GM23248 (cell line): ENCODE data around the gene ADGRL3. TPM values are rescaled to one million over a fixed set of nuclear protein-coding genes. Genes with fewer than 3 reads are reported as not detected.

Source experiments
- DNase-seq: peaks from one replicate; pipeline ENCODE4 v3.0.0-alpha.2; 2015
- H2AFZ ChIP-seq: fragments of 200-600 bp; sonication (generic); 2 replicates; pipeline ENCODE4 v1.6.1; 2016; ENCODE audit warnings: antibody characterized with exemption
- H3F3A ChIP-seq: fragments of 200-600 bp; sonication (generic); 2 replicates; pipeline ENCODE4 v1.6.1; 2016; ENCODE audit warnings: mild to moderate bottlenecking, antibody characterized with exemption, mixed run types; ENCODE audit not compliant: insufficient read depth
- H3K27ac ChIP-seq: fragments of 200-600 bp; sonication (generic); 2 replicates; pipeline ENCODE4 v1.5.1; 2016; ENCODE audit warnings: mild to moderate bottlenecking
- H3K27me3 ChIP-seq: fragments of 200-600 bp; sonication (generic); replicated peaks from 2 replicates; pipeline ENCODE4 v1.6.1; 2016; ENCODE audit warnings: mild to moderate bottlenecking; ENCODE audit not compliant: insufficient read depth
- H3K36me3 ChIP-seq: fragments of 200-600 bp; sonication (generic); 2 replicates; pipeline ENCODE4 v1.6.1; 2016; ENCODE audit warnings: low read depth, mild to moderate bottlenecking
- H3K4me1 ChIP-seq: fragments of 200-600 bp; sonication (generic); 2 replicates; pipeline ENCODE4 v1.6.1; 2016; ENCODE audit warnings: mild to moderate bottlenecking; ENCODE audit not compliant: insufficient read depth
- H3K4me2 ChIP-seq: fragments of 200-600 bp; sonication (generic); one replicate; pipeline ENCODE4 v1.6.1; 2016; ENCODE audit warnings: mild to moderate bottlenecking; ENCODE audit not compliant: unreplicated experiment
- H3K4me3 ChIP-seq: fragments of 200-600 bp; sonication (generic); 2 replicates; pipeline ENCODE4 v1.5.1; 2016; ENCODE audit warnings: mild to moderate bottlenecking
- H3K79me2 ChIP-seq: fragments of 200-600 bp; sonication (generic); 2 replicates; pipeline ENCODE4 v1.6.1; 2016; ENCODE audit warnings: mild to moderate bottlenecking; ENCODE audit not compliant: insufficient read depth
- H3K9ac ChIP-seq: fragments of 200-600 bp; sonication (generic); 2 replicates; pipeline ENCODE4 v1.6.1; 2016; ENCODE audit warnings: mild to moderate bottlenecking
- H3K9me2 ChIP-seq: fragments of 200-600 bp; sonication (generic); 2 replicates; pipeline ENCODE4 v1.6.1; 2016; ENCODE audit warnings: mixed run types, mild to moderate bottlenecking, moderate library complexity; ENCODE audit not compliant: insufficient read depth
- H3K9me3 ChIP-seq: fragments of 200-600 bp; sonication (generic); one replicate; pipeline ENCODE4 v1.6.1; 2017; ENCODE audit warnings: low read depth
- H4K20me1 ChIP-seq: fragments of 200-600 bp; sonication (generic); 2 replicates; pipeline ENCODE4 v1.6.0; 2016; ENCODE audit not compliant: insufficient read depth
- EZH2 ChIP-seq: fragments of 200-600 bp; sonication (generic); IDR thresholded peaks from 2 replicates; pipeline ENCODE4 v1.6.1; 2018; ENCODE audit warnings: antibody characterized with exemption, mild to moderate bottlenecking; ENCODE audit not compliant: insufficient read depth, poor library complexity, severe bottlenecking
- EZH2phosphoT487 ChIP-seq: fragments of 200-600 bp; sonication (generic); IDR thresholded peaks from 2 replicates; pipeline ENCODE4 v1.6.1; 2018; ENCODE audit warnings: antibody characterized with exemption, moderate library complexity, mild to moderate bottlenecking, low read depth; ENCODE audit not compliant: insufficient read depth
- WGBS, 2 experiments: methylation state at CpG; one replicate each; pipeline ENCODE4 v1.1.6; 2015 to 2017; ENCODE audit warnings: low lambda C conversion rate in 2 of 2, low coverage in 1 of 2; ENCODE audit errors: missing lambda C conversion rate in 2 of 2; 5-methylcytosine and 5-hydroxymethylcytosine counted together
- in situ Hi-C: fragments of 300-500 bp; cut with MboI; formaldehyde crosslinking; loops from 2 replicates; pipeline ENCODE4 v1.15.0; 2020
- polyA plus RNA-seq: library from polyadenylated mRNA; unstranded; fragments of >200 nt; fragmentation: Nextera tagmentation; extraction: Ambion mirVana; gene quantifications from 2 replicates; pipeline ENCODE4 v1.2.1, GENCODE V29; 2016
- total RNA-seq: library from RNA; depleted of rRNA; stranded (reverse); fragments of >200 nt; shearing (Covaris generic); gene quantifications from 2 replicates; pipeline ENCODE4 v1.2.3, GENCODE V29; 2014

ADGRL3 gene
- total and polyA plus RNA-seq, 2 experiments from 2014 or later, result not detected

GRCh38 chr4:61579786-61580185 lies 379.7 kb downstream of the ADGRL3 start:
- Histone ChIP-seq H3K27ac (no peak overlapping the region), H3K9me3 (no peaks in the 10 kb centered on the region), H2AFZ (no peak overlapping the region), H3K4me3 (no peak overlapping the region), H3K79me2 (no peaks in the 10 kb centered on the region), H3F3A (no peaks in the 10 kb centered on the region), H3K4me1 (no peaks in the 10 kb centered on the region), H3K36me3 (no peaks in the 10 kb centered on the region), H3K4me2 (no peak overlapping the region), H3K9me2 (no peaks in the 10 kb centered on the region), H4K20me1 (no peaks in the 10 kb centered on the region), H3K27me3 (no peaks in the 10 kb centered on the region), H3K9ac (no peak overlapping the region)
- TF ChIP-seq EZH2phosphoT487 (no peak), EZH2 (no peak)
- 0% methylated on average over 1 of the region's 1 CpG for WGBS, 2 experiments
- in situ Hi-C loops, result no loop called here
- no peak for DNase-seq

GRCh38 chr4:61580721-61581377 lies 380.7 kb downstream of the ADGRL3 start:
- in situ Hi-C loops, result no loop called here

GRCh38 chr4:61583696-61584095 lies 383.6 kb downstream of the ADGRL3 start:
- Histone ChIP-seq H3K9me2 (no peaks in the 10 kb centered on the region), H3K27me3 (no peaks in the 10 kb centered on the region), H3K9ac (no peak overlapping the region), H3F3A (no peaks in the 10 kb centered on the region), H3K4me2 (no peak overlapping the region), H2AFZ (no peak overlapping the region), H3K4me3 (no peak overlapping the region), H3K4me1 (no peaks in the 10 kb centered on the region), H3K9me3 (peaks cover 3% of the 10 kb centered on the region), H3K36me3 (no peaks in the 10 kb centered on the region), H3K27ac (no peak overlapping the region), H4K20me1 (no peaks in the 10 kb centered on the region), H3K79me2 (no peaks in the 10 kb centered on the region)
- no peak for TF ChIP-seq EZH2phosphoT487
- TF ChIP-seq EZH2, result no peak
- no peak for DNase-seq
- WGBS, 2 experiments, result 5 to 9% methylated on average over 1 of the region's 1 CpG
- in situ Hi-C loops, result no loop called here

More at GRCh38 chr4:61580721-61581377, 380.7 kb downstream of the ADGRL3 start:
- WGBS, 2 experiments, result 13% methylated on average over 5 of the region's 5 CpGs
- Histone ChIP-seq H3F3A (no peaks in the 10 kb centered on the region), H2AFZ (no peak overlapping the region), H3K79me2 (no peaks in the 10 kb centered on the region), H3K9me3 (no peaks in the 10 kb centered on the region), H3K4me1 (no peaks in the 10 kb centered on the region), H3K27ac (no peak overlapping the region), H3K4me2 (no peak overlapping the region), H4K20me1 (no peaks in the 10 kb centered on the region), H3K27me3 (no peaks in the 10 kb centered on the region), H3K9me2 (no peaks in the 10 kb centered on the region), H3K4me3 (no peak overlapping the region), H3K36me3 (no peaks in the 10 kb centered on the region), H3K9ac (no peak overlapping the region)
- DNase-seq, result no peak
- TF ChIP-seq EZH2 (no peak), EZH2phosphoT487 (no peak)

GRCh38 chr4:61588621-61589402 lies 388.7 kb downstream of the ADGRL3 start:
- Histone ChIP-seq H4K20me1 (no peaks in the 10 kb centered on the region), H2AFZ (no peak overlapping the region), H3K4me2 (no peak overlapping the region), H3K4me1 (no peaks in the 10 kb centered on the region), H3K9me2 (no peaks in the 10 kb centered on the region), H3K9ac (no peak overlapping the region), H3K9me3 (peaks cover 3% of the 10 kb centered on the region), H3K4me3 (no peak overlapping the region), H3K79me2 (no peaks in the 10 kb centered on the region), H3F3A (no peaks in the 10 kb centered on the region), H3K36me3 (no peaks in the 10 kb centered on the region), H3K27me3 (no peaks in the 10 kb centered on the region), H3K27ac (no peak overlapping the region)
- in situ Hi-C loops, result no loop called here
- no peak for DNase-seq
- 37 to 41% methylated on average over 5 of the region's 5 CpGs for WGBS, 2 experiments
- TF ChIP-seq EZH2 (no peak), EZH2phosphoT487 (no peak)
